Astrocyte (in vitro differentiated cells and primary cell): ENCODE data around the gene IPO11. TPM values are rescaled to one million over a fixed set of nuclear protein-coding genes. Genes with fewer than 3 reads are reported as not detected.

Source experiments
- DNase-seq: peaks from one replicate; pipeline ENCODE4 v3.0.0-alpha.2; 2010; ENCODE audit warnings: low read depth
- FAIRE-seq: peaks from 2 replicates; lab custom pipeline; 2011; peaks lifted over from hg19 to GRCh38; lab: Jason Lieb, UNC
- H2AFZ ChIP-seq: 2 replicates; pipeline ENCODE4 v1.6.0; 2012; ENCODE audit warnings: low read depth, low read length, inconsistent platforms
- H3K27ac ChIP-seq: 2 replicates; pipeline ENCODE4 v1.5.1; 2011; ENCODE audit warnings: low read depth, low read length, inconsistent platforms
- H3K27me3 ChIP-seq: 2 replicates; pipeline ENCODE4 v1.6.0; 2011; ENCODE audit warnings: low read length, inconsistent platforms; ENCODE audit not compliant: insufficient read depth
- H3K36me3 ChIP-seq: 2 replicates; pipeline ENCODE4 v1.5.1; 2011; ENCODE audit warnings: low read length, inconsistent platforms; ENCODE audit not compliant: insufficient read depth
- H3K4me1 ChIP-seq: 2 replicates; pipeline ENCODE4 v1.5.1; 2011; ENCODE audit warnings: low read length, inconsistent platforms; ENCODE audit not compliant: insufficient read depth
- H3K4me2 ChIP-seq: 2 replicates; pipeline ENCODE4 v1.6.0; 2012; ENCODE audit warnings: low read length, inconsistent platforms
- H3K4me3 ChIP-seq: 2 replicates; pipeline ENCODE4 v1.5.1; 2011; ENCODE audit warnings: low read depth, mild to moderate bottlenecking, low read length, inconsistent platforms; ENCODE audit not compliant: insufficient read depth
- H3K79me2 ChIP-seq: 2 replicates; pipeline ENCODE4 v1.6.0; 2012; ENCODE audit warnings: mild to moderate bottlenecking, low read length, inconsistent platforms; ENCODE audit not compliant: insufficient read depth
- H3K9ac ChIP-seq: 2 replicates; pipeline ENCODE4 v1.6.0; 2012; ENCODE audit warnings: mild to moderate bottlenecking, low read length, inconsistent platforms
- H3K9me3 ChIP-seq: 2 replicates; pipeline ENCODE4 v1.5.1; 2012; ENCODE audit warnings: low read depth, mild to moderate bottlenecking, low read length, inconsistent platforms; ENCODE audit not compliant: insufficient read depth
- H4K20me1 ChIP-seq: 2 replicates; pipeline ENCODE4 v1.6.0; 2012; ENCODE audit warnings: low read length, inconsistent platforms; ENCODE audit not compliant: insufficient read depth
- H3K27ac Mint-ChIP-seq: one replicate; pipeline ENCODE4 v1.8.0; 2021; ENCODE audit warnings: mild to moderate bottlenecking, mixed read lengths; ENCODE audit not compliant: unreplicated experiment
- H3K27me3 Mint-ChIP-seq: one replicate; pipeline ENCODE4 v1.8.0; 2021; ENCODE audit warnings: low read depth, mixed read lengths; ENCODE audit not compliant: unreplicated experiment
- H3K36me3 Mint-ChIP-seq: one replicate; pipeline ENCODE4 v1.8.0; 2021; ENCODE audit warnings: low read depth, mixed read lengths; ENCODE audit not compliant: unreplicated experiment
- H3K4me1 Mint-ChIP-seq: one replicate; pipeline ENCODE4 v1.8.0; 2021; ENCODE audit warnings: low read depth, mixed read lengths; ENCODE audit not compliant: unreplicated experiment
- H3K4me3 Mint-ChIP-seq: one replicate; pipeline ENCODE4 v1.8.0; 2021; ENCODE audit warnings: mild to moderate bottlenecking, moderate library complexity, mixed read lengths; ENCODE audit not compliant: unreplicated experiment
- H3K9me3 Mint-ChIP-seq: one replicate; pipeline ENCODE4 v1.8.0; 2021; ENCODE audit warnings: mild to moderate bottlenecking, mixed read lengths; ENCODE audit not compliant: unreplicated experiment
- CTCF ChIP-seq: IDR thresholded peaks from 2 replicates; pipeline ENCODE4 v1.5.1; 2011; ENCODE audit warnings: low read depth, mild to moderate bottlenecking, inconsistent platforms, low read length, moderate library complexity; ENCODE audit not compliant: insufficient read depth
- EZH2 ChIP-seq: IDR thresholded peaks from 2 replicates; pipeline ENCODE4 v1.6.1; 2012; ENCODE audit warnings: mild to moderate bottlenecking, low read length, inconsistent platforms; ENCODE audit not compliant: insufficient read depth
- total RNA-seq: library from RNA; stranded (reverse); gene quantifications from 2 replicates; pipeline ENCODE4 v1.2.1, GENCODE V29; 2021

The IPO11 gene
- total RNA-seq, 1 donor from 2014 or later = 31.7 TPM

- no peak overlapping the region for H3K4me3 Mint-ChIP-seq
- no peak for TF ChIP-seq EZH2
- TF ChIP-seq CTCF = no peak
- Histone ChIP-seq H3K36me3 (no peaks in the 10 kb centered on the region), H3K9me3 (no peaks in the 10 kb centered on the region), H3K27me3 (no peaks in the 10 kb centered on the region), H4K20me1 (no peaks in the 10 kb centered on the region), H3K4me2 (no peak overlapping the region), H3K4me3 (no peak overlapping the region), H3K79me2 (no peaks in the 10 kb centered on the region), H3K27ac (no peak overlapping the region), H3K4me1 (no peaks in the 10 kb centered on the region), H3K9ac (no peak overlapping the region), H2AFZ (no peak overlapping the region)
- peaks cover 7% of the 10 kb centered on the region for H3K4me1 Mint-ChIP-seq
- no peaks in the 10 kb centered on the region for H3K9me3 Mint-ChIP-seq
- H3K27me3 Mint-ChIP-seq = no peaks in the 10 kb centered on the region
- DNase-seq (no peak), FAIRE-seq (no peak)
- H3K36me3 Mint-ChIP-seq = no peaks in the 10 kb centered on the region
- H3K27ac Mint-ChIP-seq = no peak overlapping the region
Measured at GRCh38 chr5:62577488-62577887, 164.9 kb downstream of the IPO11 start.

- H3K4me1 Mint-ChIP-seq = peaks cover 7% of the 10 kb centered on the region
- H3K36me3 ChIP-seq = no peaks in the 10 kb centered on the region
- no peak within 1 kb of the TSS for H2AFZ ChIP-seq
- H3K4me1 ChIP-seq = no peaks in the 10 kb centered on the region
- H3K36me3 Mint-ChIP-seq = no peaks in the 10 kb centered on the region
- no peaks in the 10 kb centered on the region for H3K27me3 Mint-ChIP-seq
- no peaks in the 10 kb centered on the region for H3K27me3 ChIP-seq
- H3K9ac ChIP-seq = no peak within 1 kb of the TSS
- H3K79me2 ChIP-seq = no peaks in the 10 kb centered on the region
- no peak within 1 kb of the TSS for H3K27ac ChIP-seq
- H3K4me3 ChIP-seq = no peak within 1 kb of the TSS
- TF ChIP-seq CTCF (no peak), EZH2 (no peak)
- H4K20me1 ChIP-seq = no peaks in the 10 kb centered on the region
- no peak within 1 kb of the TSS for H3K4me3 Mint-ChIP-seq
- DNase-seq (peak; percentile 57), FAIRE-seq (no peak)
- H3K9me3 Mint-ChIP-seq = no peaks in the 10 kb centered on the region
- no peaks in the 10 kb centered on the region for H3K9me3 ChIP-seq
- no peak within 1 kb of the TSS for H3K27ac Mint-ChIP-seq
- H3K4me2 ChIP-seq = no peak within 1 kb of the TSS
Measured at GRCh38 chr5:62578540-62578939, 166.0 kb downstream of the IPO11 start, which contains the start of gene LRRC70. LRRC70 (plus strand) TSS chr5:62578819; CDS start chr5:62579439, 620 bp downstream.

GRCh38 chr5:62579761-62580160 is 167.2 kb downstream of the IPO11 start:
- DNase-seq = no peak
- no peak for FAIRE-seq
- Histone ChIP-seq H3K4me1 (no peaks in the 10 kb centered on the region), H4K20me1 (no peaks in the 10 kb centered on the region), H3K9ac (no peak overlapping the region), H3K4me2 (no peak overlapping the region), H2AFZ (no peak overlapping the region), H3K27me3 (no peaks in the 10 kb centered on the region), H3K9me3 (no peaks in the 10 kb centered on the region), H3K36me3 (no peaks in the 10 kb centered on the region), H3K4me3 (no peak overlapping the region), H3K27ac (no peak overlapping the region), H3K79me2 (no peaks in the 10 kb centered on the region)
- H3K9me3 Mint-ChIP-seq = no peaks in the 10 kb centered on the region
- no peak overlapping the region for H3K4me3 Mint-ChIP-seq
- no peaks in the 10 kb centered on the region for H3K27me3 Mint-ChIP-seq
- no peaks in the 10 kb centered on the region for H3K36me3 Mint-ChIP-seq
- TF ChIP-seq EZH2 (no peak), CTCF (no peak)
- peaks cover 7% of the 10 kb centered on the region for H3K4me1 Mint-ChIP-seq
- no peak overlapping the region for H3K27ac Mint-ChIP-seq
